ENCODE results near the gene CYP2S1.

DNA sequence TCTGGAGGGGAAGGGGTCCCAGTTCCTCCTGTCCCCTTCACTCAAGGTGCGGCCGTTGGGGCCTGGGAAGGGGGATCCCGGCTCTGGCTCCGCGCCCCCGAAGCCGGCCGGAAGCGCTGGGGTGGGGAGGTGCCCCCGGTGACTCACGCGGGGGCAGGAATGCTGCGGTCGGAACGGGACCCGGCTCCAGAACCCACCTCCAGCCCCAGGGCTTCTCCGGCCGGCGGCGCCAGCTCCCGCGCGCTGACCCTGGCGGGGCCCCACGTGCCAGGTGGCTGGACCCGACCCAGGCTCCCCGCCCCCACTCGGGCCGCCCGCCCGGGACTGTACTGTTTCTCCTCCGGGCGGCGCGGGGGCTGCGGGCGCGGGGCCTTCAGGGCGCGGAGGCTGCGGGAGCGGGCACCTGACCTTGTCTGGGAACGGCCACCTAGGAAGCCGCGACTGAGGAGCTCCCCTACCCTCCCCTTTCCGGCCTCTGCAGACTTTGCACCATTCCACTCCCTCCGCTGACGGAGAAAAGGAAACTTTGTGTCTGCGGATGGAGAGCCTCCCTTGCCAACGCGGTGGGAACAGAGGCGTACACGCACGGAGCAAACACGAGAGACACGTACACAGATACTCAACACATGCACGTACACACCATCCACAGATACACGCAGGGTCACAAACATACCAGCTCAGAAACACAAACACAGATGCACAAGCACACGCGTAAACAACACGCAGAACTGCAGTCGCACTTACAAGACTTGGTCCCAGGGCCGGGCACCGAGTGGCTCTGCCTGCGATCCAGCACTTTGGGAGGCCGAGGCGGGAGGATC lies 33.2 kb downstream of the CYP2S1 start:
- TF ChIP-seq, protein P1, sequence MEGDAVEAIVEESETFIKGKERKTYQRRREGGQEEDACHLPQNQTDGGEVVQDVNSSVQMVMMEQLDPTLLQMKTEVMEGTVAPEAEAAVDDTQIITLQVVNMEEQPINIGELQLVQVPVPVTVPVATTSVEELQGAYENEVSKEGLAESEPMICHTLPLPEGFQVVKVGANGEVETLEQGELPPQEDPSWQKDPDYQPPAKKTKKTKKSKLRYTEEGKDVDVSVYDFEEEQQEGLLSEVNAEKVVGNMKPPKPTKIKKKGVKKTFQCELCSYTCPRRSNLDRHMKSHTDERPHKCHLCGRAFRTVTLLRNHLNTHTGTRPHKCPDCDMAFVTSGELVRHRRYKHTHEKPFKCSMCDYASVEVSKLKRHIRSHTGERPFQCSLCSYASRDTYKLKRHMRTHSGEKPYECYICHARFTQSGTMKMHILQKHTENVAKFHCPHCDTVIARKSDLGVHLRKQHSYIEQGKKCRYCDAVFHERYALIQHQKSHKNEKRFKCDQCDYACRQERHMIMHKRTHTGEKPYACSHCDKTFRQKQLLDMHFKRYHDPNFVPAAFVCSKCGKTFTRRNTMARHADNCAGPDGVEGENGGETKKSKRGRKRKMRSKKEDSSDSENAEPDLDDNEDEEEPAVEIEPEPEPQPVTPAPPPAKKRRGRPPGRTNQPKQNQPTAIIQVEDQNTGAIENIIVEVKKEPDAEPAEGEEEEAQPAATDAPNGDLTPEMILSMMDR (IDR thresholded peaks at IDR 0.05; ENCODE audit: poor library complexity, severe bottlenecking), result no peak
- TF ChIP-seq RAD21 (conservative IDR thresholded peaks at IDR 0.05) (no peak), POLR2AphosphoS5 (IDR thresholded peaks at IDR 0.05) (no peak), SMC3 (conservative IDR thresholded peaks at IDR 0.05; ENCODE audit: poor library complexity) (no peak), REST (IDR thresholded peaks at IDR 0.05; ENCODE audit: borderline replicate concordance) (no peak), EP300 (conservative IDR thresholded peaks at IDR 0.05; ENCODE audit: poor library complexity, severe bottlenecking) (no peak), TAF1 (IDR thresholded peaks at IDR 0.05; ENCODE audit: low read depth) (no peak), EZH2 (IDR thresholded peaks at IDR 0.05; ENCODE audit: borderline replicate concordance, insufficient read depth, low read length, poor library complexity, severe bottlenecking) (no peak)

All from neural cell (in vitro differentiated cells).